Fibroblast of lung (primary cell): Measurements from ENCODE around the gene PPAN.

Source experiments
- EZH2 ChIP-seq: IDR thresholded peaks from 2 replicates; pipeline ENCODE4 v1.5.1; 2012; ENCODE audit warnings: low read length, control low read depth, mild to moderate bottlenecking; ENCODE audit errors: missing control alignments
- TF ChIP-seq, protein P1 (sequence below), 2 donors: IDR thresholded peaks in 1 of 2; conservative IDR thresholded peaks in 1 of 2; 1 replicate in 1 of 2; 2 replicates in 1 of 2; pipeline ENCODE4 v1.5.1; 2011 to 2012; ENCODE audit warnings: low read length in 2 of 2, control low read depth in 1 of 2, inconsistent platforms in 1 of 2, low read depth in 1 of 2, mild to moderate bottlenecking in 1 of 2

GRCh38 chr19:10118960-10119359 is 12.8 kb downstream of the PPAN start:
- TF ChIP-seq, protein P1, sequence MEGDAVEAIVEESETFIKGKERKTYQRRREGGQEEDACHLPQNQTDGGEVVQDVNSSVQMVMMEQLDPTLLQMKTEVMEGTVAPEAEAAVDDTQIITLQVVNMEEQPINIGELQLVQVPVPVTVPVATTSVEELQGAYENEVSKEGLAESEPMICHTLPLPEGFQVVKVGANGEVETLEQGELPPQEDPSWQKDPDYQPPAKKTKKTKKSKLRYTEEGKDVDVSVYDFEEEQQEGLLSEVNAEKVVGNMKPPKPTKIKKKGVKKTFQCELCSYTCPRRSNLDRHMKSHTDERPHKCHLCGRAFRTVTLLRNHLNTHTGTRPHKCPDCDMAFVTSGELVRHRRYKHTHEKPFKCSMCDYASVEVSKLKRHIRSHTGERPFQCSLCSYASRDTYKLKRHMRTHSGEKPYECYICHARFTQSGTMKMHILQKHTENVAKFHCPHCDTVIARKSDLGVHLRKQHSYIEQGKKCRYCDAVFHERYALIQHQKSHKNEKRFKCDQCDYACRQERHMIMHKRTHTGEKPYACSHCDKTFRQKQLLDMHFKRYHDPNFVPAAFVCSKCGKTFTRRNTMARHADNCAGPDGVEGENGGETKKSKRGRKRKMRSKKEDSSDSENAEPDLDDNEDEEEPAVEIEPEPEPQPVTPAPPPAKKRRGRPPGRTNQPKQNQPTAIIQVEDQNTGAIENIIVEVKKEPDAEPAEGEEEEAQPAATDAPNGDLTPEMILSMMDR (conservative IDR thresholded peaks at IDR 0.05 in 1 of 2, IDR thresholded peaks at IDR 0.05 in 1 of 2; ENCODE audit: low read depth in 1 of 2, low read length in 2 of 2) = no peak
- no peak for TF ChIP-seq EZH2
